ENCODE data around the gene HSPB1.
"Not testable (repeated sequence)": the region's sequence is repeated elsewhere in the genome, so short reads cannot be mapped to it uniquely, and the experiment has no call there.

- TF ChIP-seq, protein P1, sequence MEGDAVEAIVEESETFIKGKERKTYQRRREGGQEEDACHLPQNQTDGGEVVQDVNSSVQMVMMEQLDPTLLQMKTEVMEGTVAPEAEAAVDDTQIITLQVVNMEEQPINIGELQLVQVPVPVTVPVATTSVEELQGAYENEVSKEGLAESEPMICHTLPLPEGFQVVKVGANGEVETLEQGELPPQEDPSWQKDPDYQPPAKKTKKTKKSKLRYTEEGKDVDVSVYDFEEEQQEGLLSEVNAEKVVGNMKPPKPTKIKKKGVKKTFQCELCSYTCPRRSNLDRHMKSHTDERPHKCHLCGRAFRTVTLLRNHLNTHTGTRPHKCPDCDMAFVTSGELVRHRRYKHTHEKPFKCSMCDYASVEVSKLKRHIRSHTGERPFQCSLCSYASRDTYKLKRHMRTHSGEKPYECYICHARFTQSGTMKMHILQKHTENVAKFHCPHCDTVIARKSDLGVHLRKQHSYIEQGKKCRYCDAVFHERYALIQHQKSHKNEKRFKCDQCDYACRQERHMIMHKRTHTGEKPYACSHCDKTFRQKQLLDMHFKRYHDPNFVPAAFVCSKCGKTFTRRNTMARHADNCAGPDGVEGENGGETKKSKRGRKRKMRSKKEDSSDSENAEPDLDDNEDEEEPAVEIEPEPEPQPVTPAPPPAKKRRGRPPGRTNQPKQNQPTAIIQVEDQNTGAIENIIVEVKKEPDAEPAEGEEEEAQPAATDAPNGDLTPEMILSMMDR (conservative IDR thresholded peaks at IDR 0.05 in 1 of 2, IDR thresholded peaks at IDR 0.05 in 1 of 2; ENCODE audit: low read depth in 1 of 2, low read length in 2 of 2) = not testable (repeated sequence)
- not testable (repeated sequence) for TF ChIP-seq EZH2 (IDR thresholded peaks at IDR 0.05; ENCODE audit: low read length, missing control alignments)
Observed at GRCh38 chr7:76311838-76312237, 9.4 kb downstream of the HSPB1 start.

Measured in fibroblast of lung (primary cell).